Cerebellar cortex (tissue), 1 donor: ENCODE results near the gene RHEBL1.
A peak's percentile ranks its signal among the peaks of the same experiment; 100 is the strongest.

Source experiments
- DNase-seq: peaks from one replicate; pipeline ENCODE4 v3.0.0-alpha.2; 2015; ENCODE audit warnings: low spot score

Gene RHEBL1

GRCh38 chr12:49037111-49037946 lies 32.5 kb downstream of the RHEBL1 start:
- DNase-seq, result no peak

GRCh38 chr12:49036029-49036428 lies 33.8 kb downstream of the RHEBL1 start:
- no peak for DNase-seq

GRCh38 chr12:49034286-49034622 lies 35.5 kb downstream of the RHEBL1 start:
- DNase-seq, result no peak

- no peak for DNase-seq
These were observed 36.0 kb downstream of the RHEBL1 start for GRCh38 chr12:49033611-49034285.

GRCh38 chr12:49032679-49033447 lies 36.9 kb downstream of the RHEBL1 start:
- no peak for DNase-seq

- DNase-seq, result no peak
These were observed 37.5 kb downstream of the RHEBL1 start for GRCh38 chr12:49032276-49032675.

GRCh38 chr12:49031573-49032161 lies 38.1 kb downstream of the RHEBL1 start:
- DNase-seq, result no peak

- DNase-seq, result no peak
These were observed 38.8 kb downstream of the RHEBL1 start for GRCh38 chr12:49030714-49031572.

- no peak for DNase-seq
These were observed 39.7 kb downstream of the RHEBL1 start for GRCh38 chr12:49030119-49030518.

- DNase-seq, result no peak
These were observed 41.0 kb downstream of the RHEBL1 start for GRCh38 chr12:49028666-49029275.

- no peak for DNase-seq
These were observed 41.8 kb downstream of the RHEBL1 start for GRCh38 chr12:49027846-49028555.

- no peak for DNase-seq
These were observed 42.9 kb downstream of the RHEBL1 start for GRCh38 chr12:49026678-49027480.

GRCh38 chr12:49026101-49026500 lies 43.7 kb downstream of the RHEBL1 start:
- no peak for DNase-seq

GRCh38 chr12:49025463-49025862 lies 44.3 kb downstream of the RHEBL1 start:
- no peak for DNase-seq

- no peak for DNase-seq
These were observed 45.2 kb downstream of the RHEBL1 start for GRCh38 chr12:49024543-49024942.

GRCh38 chr12:49023812-49024211 lies 46.0 kb downstream of the RHEBL1 start:
- no peak for DNase-seq

GRCh38 chr12:49022558-49023178 lies 47.1 kb downstream of the RHEBL1 start:
- peak; percentile 12 for DNase-seq

- DNase-seq, result no peak
These were observed 48.4 kb downstream of the RHEBL1 start for GRCh38 chr12:49021292-49021915.

GRCh38 chr12:49020441-49020840 lies 49.3 kb downstream of the RHEBL1 start:
- DNase-seq, result no peak
